NCI-H1930 (cell line): ENCODE measurements around the gene RTN4IP1.
"Not testable (repeated sequence)": the region's sequence is repeated elsewhere in the genome, so short reads cannot be mapped to it uniquely, and the experiment has no call there.

ENCODE experiments used
- DNase-seq, 2 experiments: peaks; one replicate each; lab custom pipeline; 2025; lab: John Stamatoyannopoulos, UW

The RTN4IP1 gene

DNA sequence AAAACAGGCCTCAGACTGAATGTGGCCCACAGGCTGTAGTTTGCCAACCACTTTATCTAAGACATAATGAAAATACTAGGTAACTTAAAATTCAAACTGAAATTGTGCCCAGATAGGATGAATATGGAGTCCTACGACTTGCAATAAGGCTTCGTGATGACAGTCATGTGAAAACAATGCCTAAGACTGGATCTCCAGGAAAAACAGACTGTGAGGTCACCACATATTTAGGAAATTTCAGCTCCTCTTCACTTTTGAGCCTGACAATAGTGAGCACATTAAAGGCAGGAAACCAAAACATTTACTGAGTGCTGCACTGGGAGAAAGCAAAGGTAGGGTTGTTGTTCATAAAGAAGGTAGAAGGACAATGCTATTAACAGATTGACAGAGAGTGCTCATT, 50.0 kb downstream of the RTN4IP1 start:
- DNase-seq: no peak

DNA sequence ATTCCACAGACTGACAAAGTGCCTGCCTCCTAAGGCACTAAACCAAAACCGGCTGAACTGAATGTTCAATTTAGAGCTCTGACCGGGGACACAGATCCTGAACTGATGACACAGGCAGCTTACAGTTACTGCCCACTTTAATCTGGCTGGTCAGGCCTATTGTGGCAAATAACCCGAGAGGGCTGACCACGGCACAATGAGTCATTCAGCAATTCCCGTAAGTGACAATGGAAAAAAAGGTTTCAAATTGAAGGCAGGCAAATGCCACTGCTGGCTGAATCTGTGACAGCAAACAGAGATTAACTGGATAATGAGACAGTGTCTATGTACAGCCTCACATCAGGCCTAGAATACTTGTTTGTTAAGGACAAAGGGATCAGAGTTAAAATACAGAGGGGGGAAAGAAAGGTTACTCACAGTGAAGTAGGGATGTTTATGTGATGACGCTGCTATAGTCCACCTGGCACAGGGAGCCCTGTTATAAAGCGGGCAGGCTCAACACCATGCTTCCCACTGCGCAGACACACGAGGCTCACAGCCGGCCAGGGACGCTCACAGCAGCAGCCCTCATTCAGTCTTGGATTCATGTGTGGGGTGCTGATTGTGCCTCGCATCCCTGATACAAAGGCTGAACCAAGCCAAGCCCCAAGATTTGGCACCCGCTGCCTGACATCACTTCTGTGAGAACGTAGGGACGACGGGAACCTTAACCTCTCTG, 54.4 kb downstream of the RTN4IP1 start:
- peak in 1 of 2 experiments; percentile 4 for DNase-seq

DNA sequence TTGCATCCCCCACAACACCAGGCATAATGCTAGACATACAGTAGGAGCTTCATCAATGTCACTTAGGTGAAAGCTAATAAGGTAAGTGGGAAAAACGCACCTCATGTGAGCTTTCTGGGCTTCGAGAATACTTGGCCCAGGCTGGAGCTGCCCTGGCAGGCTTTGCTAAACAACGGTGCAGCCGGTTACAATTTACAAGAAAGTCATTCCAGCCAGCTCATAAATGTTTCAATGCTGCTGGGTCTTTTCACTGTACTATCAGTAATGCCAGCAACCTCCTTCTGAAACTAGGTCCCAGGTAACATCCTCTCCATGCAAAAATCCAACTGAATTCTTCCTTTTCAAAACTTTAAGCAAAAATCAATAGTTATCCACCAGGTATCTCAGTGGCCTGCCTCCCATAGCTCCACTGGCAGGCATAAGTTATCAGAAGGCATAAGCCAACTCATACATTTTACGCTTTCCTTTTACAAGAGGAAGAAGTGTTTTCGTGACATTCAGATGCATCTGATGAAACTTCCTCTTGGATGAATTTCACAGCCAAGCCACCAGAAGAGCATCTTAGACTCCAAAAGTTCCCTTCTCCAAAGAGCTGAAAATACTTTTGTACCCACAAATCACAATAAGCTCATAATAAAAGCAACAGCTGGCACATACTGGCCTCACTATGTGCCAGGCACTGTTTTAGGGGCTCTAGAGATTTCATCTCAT, 56.3 kb downstream of the RTN4IP1 start:
- DNase-seq: no peak

DNA sequence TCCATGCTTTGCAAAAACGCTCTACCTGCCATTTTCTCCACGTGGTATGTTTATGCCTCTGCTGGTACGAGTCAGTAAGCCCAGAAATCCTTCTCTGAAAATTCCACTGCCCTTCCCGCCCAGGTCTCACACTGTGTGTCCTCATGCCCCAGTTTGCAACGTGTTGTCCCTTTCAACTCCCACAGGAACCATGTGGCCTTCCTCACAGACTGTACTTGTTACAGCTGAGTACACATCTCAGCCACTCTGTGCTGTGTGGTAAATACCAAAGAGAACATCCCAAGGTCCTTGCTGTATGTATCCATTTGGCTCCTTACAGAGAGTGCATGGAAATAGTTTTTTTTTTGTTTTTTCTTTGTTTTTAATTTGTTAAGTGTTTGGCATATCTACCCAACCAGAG, 56.9 kb downstream of the RTN4IP1 start:
- DNase-seq: no peak

DNA sequence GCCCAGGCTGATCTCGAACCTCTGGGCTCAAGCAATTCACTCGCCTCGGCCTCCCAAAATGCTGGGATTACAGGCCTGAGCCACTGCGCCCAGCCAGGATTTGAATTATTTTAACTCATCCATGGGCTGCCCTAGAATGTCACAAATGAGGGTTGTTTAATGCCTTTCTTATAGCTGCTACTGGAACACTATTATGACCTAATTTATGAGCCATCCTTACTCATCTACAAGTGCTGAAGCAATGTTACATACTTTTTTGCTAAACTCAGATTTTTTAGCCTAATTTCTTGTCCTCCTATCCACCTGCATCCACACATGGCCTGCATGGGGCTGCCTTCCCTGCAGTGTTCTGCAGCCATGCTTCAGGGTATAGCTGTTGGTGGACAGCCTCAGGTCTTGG, 59.9 kb downstream of the RTN4IP1 start:
- no peak for DNase-seq

DNA sequence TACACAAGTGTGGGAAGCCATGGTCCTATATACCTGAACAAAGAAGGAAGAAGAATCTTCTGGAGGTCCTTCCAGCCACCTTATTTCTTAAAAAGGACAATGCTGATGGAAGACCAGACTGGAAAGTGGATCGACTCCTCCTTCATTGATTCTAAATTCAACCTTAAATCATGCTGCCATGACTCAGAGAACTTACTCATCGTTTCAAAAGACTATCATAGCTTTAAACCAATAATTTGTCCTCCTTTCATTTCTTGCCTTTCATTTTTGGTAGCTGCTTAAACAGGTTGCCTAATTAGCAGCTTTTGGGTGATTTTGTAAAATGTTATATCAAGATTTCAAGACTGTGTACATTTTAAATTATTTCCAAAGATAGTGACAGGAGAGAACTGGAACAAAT, 60.8 kb downstream of the RTN4IP1 start:
- no peak for DNase-seq

DNA sequence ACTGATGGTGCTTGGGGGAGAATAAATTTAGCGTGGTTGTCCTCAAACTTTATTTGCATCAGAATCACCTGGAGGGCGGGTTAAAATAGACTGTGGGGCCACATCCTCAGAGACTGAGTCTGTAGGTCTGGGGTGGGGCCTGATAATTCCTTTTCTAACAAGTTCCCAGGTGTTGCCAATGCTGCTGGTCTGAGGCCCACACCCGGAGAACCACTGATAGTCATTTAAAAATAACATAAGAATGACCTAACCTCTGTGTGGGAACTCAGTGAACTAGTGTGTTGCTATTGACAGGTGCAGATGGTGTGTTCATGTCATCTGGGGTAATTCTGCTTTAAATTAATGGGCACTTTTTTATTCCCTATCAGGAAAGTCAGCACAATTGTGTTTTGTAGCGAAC, 64.8 kb downstream of the RTN4IP1 start:
- DNase-seq: no peak

DNA sequence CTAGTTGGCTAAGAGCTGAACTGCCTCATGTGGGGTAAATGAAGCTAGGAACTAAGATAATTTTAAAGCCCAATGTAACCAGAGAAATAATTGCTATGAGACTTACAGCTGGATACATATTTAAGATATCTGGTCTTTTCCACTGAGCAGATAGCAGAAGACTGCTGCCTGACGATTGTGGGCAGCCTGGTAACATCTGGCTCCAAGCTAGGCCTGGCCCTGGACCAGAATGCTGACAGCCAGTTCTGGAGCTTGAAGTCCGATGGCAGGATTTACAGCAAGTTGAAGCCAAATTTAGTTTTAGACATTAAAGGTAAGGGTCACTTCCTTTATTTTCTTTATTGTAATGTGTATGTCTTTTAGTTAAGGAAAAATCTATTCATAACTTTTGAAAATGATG, 65.7 kb downstream of the RTN4IP1 start:
- DNase-seq: no peak

DNA sequence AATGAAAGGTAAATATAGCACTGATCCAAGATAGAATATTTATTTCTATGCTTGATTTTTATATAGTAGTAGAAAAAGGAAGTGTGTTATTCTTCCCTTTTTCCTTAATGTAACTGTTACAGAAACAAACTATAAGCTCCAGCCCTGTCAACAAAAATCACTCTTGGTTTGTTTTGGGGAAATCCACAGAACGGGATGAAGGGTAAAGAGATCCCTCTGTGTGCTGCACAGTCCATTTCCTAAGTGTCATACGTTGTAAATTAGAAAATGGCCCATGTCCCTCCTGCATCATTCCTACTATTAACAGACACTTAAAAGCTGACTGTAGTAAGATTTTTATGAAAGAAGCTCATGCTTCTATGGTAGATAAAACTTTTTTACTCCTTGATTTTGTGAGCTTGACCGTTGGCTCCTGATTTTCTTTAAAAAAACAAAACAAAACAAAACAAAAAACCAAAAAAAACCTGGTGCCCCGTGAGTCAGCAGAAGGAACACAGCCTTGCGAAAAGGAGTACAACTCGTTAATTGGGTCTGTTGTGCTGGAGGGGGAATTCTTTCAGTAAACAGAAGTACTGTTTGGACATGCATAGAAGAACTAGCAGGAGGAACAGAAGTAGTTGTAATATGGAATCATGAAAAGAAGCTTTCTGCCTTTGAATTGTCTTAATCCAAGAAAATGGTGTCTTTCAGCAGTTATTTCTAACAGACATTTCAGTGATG, 67.5 kb downstream of the RTN4IP1 start:
- no peak for DNase-seq

DNA sequence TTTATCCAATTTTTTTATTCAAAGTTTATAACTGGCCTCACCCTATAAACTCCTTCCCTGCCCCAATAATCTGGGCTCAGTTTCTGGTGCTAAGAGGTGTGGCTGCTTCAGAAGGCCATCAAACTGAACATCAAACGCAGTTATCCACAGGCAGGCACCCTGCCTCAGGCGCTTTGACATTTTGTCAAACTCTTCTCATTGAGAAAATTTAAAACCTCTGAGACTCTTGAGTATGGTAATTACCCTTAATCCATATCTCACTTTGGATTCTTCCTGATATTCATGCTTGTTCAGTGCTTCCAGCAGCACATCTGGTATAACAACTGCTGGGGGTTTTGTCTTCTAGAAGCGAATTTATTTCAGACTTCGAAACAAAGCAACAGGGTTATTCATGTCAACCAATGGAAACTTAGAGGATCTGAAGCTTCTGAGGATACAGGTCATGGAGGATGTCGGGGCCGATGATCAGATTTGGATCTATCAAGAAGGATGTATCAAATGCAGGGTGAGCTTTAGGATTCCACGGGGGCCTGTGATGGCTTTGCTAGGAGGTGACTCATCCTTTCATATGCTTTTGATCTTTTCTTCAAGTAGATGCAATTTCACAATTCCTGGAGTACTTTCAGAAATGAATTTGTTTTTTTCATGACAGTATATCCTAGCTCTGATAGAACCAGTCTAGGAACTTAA, 68.2 kb downstream of the RTN4IP1 start:
- DNase-seq: no peak

DNA sequence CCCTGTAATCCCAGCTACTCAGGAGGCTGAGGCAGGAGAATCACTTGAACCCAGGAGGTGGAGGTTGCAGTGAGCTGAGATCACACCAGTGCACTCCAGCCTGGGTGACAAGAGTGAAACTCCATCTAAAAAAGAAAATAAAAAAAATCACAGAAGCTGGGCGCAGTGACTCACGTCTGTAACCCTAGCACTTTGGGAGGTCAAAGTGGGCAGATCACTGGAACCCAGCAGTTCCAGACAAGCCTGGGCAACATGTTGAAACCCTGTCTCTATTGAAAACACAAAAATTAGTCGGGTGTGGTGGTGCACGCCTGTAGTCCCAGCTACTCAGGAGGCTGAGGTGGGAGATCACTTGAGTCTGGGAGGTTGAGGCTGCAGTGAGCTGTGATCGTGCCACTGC, 69.6 kb downstream of the RTN4IP1 start:
- not testable (repeated sequence) for DNase-seq

DNA sequence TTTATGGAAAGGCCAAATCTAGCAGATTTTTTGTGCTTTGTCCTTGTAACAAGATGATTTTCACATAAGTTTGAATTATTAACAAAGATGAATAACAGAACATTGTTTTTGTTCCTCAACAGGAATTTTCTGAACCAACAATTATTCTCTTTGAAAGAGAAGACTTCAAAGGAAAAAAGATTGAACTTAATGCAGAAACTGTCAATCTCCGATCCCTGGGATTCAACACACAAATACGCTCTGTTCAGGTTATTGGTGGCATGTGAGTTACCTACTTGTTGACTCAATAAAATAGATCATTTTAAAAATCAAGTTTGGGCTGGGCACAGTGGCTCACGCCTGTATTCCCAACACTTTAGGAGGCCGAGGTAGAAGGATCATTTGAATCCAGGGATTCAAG, 70.9 kb downstream of the RTN4IP1 start:
- DNase-seq: no peak

DNA sequence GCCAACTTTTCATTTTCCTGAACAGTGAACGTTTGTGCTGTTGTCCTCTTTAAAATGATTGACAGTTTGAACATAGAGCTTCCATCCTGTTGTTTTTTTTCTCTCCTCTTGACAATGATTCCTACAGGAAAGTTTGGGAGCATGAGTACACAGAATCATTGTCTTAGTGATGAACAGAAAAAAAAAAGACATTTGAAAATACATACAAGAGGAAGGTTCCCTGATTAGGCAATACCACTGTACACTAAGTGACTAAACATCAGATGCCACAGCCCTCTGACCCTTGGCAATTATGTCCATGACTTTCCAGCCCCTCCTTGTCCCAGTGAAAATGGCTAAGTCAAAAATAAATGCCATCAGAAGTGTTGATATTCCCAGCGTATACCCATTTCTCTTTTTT, 71.5 kb downstream of the RTN4IP1 start:
- DNase-seq: no peak

DNA sequence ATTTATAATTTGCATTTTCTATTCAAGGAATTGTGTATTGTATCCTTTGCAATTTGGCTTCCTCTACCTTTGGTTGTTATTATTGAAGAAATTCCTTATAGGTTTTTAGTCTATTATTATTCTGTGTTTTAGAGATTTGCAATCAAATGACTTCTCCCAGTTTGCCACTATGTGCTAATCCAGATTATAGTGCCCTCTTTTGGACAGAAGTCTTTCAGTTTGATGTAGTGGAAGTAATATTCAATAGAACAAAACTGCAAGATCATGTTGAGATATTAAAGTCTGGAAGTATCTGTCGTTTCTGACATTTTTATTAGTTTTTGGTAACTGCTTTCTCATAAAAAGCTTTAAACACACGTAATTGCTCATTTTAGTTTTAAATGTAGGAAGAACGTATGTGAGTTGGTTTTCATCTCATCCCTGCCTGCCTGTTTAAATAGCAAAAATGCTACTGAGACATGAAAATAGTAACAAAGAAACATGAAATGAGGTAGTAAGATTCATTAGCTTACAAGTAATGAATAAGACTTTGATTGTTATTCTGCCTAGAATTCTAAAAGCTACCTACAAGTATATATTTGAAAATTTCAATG, 72.8 kb downstream of the RTN4IP1 start:
- DNase-seq: no peak

DNA sequence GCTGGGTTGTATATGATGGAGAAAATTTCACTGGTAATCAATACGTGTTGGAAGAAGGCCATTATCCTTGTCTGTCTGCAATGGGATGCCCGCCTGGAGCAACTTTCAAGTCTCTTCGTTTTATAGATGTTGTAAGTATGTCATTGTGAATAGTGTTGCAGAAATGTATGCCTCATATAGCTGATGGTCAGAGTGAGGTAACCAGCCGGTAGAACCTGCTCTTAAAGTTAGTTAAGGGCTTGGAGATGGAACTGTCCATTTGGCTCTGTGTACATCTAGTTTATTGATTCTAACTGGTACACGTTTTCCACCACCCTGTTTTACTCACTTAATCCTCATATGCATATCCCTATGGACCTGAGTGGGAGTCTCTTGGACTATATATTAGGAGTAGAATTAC, 73.5 kb downstream of the RTN4IP1 start:
- DNase-seq: no peak

DNA sequence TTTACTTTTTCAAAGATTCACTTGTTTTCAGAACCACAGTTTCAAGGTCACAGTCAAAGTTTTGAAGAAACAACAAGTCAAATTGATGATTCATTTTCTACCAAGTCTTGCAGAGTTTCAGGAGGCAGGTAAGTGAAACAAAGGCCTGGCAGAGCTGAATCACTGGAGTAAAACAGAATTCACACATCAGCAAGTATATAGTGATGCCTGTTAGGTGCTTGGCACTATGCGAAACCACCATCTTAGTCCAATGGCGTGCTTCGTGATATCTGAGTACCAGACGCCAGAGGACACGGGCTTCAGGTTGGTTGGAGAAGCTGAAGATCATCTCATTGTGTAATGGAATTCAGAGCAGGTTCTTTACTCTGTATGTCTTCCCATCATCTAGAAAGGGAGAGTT, 75.9 kb downstream of the RTN4IP1 start:
- no peak for DNase-seq

DNA sequence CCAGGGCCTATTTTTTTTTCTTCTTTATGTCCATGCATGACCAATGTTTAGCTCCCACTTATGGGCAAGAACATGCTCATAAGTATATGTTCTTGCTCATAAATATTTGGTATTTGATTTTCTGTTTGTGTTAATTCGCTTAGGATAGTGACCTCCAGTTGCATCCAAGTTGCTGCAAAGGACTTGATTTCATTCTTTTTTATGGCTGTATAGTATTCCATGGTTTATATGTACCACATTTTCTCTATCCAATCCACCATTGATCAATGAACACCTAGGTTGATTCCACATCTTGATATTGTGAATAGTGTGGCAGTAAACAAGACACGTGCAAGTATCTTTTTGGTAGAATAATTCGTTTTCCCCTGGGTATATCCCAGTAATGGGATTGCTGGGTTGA, 78.1 kb downstream of the RTN4IP1 start:
- DNase-seq: no peak

DNA sequence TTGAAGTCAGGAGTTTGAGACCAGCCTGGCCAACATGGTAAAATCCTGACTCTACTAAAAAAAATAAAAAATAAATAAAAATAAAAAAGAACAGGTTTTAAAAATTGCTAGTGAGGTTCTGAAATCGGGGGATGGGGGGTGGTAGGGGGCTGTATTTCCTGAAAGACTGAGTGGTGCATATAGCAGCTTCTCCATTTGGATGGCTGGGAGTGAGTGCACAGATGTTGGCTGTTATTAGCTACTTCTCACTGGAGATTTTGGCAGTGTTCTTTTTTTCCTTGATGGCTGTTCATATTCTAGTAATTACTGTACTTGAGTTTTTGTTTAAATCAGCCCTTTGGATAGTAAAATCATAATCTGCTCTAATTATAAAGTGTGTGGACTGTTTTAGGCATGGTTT, 79.8 kb downstream of the RTN4IP1 start:
- no peak for DNase-seq

DNA sequence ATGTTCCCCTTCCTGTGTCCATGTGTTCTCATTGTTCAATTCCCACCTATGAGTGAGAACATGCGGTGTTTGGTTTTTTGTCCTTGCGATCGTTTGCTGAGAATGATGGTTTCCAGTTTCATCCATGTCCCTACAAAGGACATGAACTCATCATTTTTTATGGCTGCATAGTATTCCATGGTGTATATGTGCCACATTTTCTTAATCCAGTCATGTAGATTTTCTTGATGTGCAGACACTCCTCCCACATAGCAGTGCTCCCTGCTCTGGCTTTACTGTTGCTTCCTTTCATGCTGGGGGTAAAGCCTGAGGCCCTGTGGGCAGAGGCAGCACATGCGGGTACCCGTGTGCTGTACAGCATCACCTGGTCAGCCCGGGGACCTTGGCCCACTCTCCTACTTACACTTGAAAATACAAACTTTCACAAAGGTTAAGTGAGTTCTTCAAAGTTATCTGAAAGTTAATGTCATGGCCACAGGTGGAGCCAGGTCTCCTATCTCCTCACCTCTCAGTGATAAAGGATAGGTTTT, 80.3 kb downstream of the RTN4IP1 start:
- DNase-seq: not testable (repeated sequence)

DNA sequence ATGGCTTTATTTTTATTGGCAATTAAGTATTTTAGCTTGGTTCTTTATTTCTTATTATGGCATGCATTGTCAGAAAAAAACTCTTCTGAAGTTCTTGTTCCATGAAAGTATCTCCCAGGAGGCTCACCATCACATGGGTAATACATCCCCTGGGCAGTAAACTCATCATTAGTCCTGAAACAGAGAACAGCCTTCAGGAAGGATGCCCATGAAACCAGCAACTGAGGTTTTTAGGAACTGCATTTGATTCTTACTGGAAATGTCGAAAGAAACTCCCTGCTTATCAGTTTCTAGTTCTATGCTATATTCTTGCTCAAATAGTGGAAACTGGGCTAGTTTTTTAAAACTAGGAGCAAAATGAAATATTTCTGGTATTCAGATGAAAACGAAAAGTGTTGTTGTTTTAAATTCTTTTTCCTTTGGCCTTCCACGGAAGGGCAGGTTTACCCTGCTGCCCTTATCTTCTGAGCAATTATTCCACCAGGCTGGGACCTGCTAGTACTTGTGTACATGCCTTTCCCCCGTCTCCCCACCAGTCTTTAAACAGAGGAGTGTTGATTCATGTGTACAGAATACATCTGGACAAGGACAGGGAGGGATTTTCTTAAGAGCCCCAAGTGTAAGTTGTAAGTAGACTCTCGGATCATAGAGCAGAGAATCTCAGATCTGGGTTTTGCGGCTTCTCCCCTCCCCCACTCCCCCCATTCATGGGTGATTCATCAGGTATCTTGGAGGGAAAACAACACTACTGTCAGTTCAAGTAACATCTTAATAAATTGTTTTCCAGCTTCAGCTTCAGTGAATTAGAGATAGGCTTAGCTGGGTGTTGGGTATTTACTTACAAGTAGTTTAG, 81.5 kb downstream of the RTN4IP1 start:
- DNase-seq: no peak
